Ramos (cell line): ENCODE measurements around the gene UNC5C.
"Not testable (repeated sequence)": the region's sequence is repeated elsewhere in the genome, so short reads cannot be mapped to it uniquely, and the experiment has no call there.

Source experiments
- in situ Hi-C: fragments of 300-500 bp; cut with MboI; formaldehyde crosslinking; loops from one replicate; pipeline ENCODE4 v1.14.3; 2022; ENCODE audit warnings: low sequenced_read_pairs; ENCODE audit not compliant: unreplicated experiment

UNC5C gene

DNA sequence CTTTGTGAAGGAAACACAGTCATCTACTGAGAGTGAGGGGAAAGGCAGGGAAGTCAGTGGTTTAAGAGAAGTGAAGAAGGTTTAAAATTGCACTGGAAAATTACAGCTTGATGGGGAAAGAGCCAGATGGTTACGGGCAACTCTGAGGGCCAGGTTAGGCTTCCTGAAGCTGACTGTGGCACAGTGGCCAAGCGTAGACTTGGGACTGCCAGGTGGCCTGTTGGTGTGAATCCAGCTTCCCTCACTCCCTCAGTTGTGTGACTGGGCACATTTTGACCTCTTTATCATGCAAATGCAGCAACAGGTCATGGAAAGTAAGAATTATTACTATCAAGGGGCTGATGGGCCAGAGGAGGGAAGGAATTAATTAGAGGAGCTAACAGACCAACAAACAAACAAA lies 390.1 kb downstream of the UNC5C start:
- in situ Hi-C loops = no loop called here

DNA sequence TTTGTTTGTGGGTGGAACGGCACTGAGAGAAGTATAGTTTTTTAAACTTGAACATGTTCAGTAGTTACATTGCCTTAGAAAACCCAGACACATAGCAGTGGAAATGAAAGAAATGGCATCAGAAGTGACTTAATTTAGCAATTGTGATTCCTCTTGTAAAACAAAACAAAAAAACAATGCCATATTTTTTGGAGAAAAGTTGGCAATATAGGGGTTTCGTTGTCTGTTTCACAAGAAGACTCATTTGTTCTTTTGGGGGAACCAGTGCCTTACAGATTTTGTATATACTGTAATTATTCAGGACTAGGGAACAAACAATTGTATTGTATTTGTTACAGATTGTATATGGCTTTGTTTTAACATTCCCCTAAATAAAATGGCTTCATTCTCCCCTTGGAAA lies 390.7 kb downstream of the UNC5C start:
- in situ Hi-C loops = no loop called here

DNA sequence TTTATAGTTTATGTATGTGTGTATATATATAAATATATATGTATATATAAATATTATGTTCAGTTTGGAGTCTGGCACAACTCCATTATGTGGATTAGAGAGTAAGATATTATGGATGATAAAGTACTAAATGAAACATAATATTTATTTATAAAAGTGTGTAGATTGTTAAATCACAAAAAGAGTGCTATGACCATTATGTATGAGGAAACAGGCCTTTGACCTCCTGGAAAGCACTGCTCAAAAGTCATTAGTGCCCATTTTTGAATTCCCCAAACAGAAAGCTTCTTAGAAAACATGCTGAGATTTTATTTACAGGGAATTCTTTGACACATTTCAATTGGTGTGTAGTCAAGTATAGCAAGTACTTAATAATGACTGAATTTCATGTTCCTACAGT lies 391.2 kb downstream of the UNC5C start:
- in situ Hi-C loops = no loop called here

DNA sequence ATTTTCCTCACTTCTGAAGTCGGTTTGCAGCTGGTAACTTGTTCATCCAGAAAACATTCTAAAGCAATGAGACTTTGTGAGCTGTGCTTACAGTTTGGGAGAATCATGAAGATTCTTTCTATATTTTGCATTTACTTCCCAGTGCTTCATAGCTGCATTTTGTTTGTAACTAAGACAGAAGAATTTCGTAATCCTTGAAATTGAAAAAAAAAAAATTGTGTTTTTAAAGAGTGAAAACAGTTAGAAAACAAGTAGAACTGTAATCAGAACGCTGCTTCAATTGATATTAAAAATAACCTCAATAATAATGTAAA lies 392.4 kb downstream of the UNC5C start:
- in situ Hi-C loops = no loop called here

DNA sequence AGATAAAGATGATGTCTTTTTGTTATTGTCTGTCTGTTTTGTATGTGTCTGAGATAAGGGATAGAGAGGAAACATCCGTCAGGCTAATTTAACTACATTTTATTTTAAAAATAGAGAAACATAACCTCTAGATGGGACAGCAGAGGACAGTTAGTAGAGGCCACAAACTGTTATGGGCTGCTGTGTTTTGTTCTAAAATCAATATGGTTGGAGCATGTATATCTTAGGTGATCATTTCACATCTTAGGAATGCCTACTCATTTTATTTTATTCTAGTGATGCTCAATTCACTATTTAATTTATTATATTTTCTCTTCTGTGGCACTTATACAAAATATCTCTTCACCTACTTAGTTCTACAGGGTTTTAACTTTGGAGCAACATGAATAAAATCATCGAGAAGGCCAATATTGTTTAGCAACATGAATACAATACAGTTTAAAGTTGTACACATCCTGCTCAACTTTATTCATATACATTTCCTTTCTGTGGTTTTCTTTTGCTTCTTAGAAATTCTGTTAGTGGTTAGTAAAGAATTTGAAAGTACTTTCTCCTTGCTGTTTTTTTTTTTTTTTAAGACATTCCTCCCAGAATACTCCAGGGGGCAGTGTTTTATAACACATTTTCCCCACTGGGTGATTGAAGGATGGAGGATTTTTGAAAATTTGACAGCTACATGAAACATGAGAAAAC lies 392.9 kb downstream of the UNC5C start:
- in situ Hi-C loops = no loop called here

DNA sequence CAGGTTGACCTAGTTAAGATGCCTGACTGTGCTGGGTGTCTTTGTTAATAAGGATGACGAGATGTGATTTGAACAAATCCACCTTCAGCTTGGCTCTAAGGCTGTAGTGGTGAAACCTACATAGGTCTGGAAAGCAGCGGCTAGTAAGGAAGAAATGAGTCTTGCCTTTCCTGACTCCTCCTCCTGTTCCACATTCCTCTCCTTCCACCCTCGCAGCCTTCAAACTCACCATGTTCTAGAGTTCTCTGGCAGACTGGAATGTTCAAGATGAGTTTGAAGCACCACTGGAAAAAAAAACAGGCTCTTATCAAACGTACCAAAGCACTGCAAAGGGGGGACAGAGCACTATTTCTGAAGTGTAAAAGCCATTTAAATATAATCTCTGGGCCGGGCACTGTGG lies 395.6 kb downstream of the UNC5C start:
- in situ Hi-C loops = no loop called here

DNA sequence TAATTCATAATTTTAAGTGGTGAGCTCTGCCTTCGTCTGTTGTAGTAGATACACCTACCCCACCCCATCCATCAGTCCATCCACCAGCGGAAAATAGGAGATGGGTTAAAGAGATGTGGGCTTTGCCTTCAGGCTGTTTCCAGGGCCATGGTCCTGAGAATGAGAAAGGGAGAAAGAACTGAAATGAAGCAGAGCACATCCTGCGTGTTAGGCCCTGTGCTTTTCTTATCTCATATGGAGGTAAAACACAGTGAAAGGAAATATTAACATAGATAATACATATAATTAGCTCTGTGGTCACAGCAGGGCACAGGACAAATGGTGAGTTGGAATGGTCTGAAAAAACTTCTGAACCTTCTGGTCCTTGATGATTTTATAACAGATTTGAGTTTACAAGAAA lies 397.5 kb downstream of the UNC5C start:
- in situ Hi-C loops = no loop called here

DNA sequence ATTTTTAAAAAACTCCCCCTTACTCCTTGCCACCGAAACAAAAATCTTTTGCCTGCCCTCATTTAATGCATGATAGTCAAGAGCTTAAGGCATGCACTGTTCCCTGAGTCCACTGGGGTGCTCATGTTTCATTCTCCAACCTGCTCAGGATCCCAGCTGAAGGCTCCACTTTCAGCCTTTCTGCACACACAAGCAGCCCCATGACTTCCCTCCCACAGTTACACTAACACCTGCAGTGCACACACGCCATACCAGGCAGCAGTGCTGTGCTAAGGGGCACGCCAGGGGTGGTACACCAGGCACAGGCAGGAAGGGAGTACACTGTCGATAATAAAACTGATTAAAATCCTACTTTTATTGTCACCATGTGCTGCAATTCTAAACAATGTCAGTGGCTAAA lies 405.8 kb downstream of the UNC5C start:
- in situ Hi-C loops = no loop called here

DNA sequence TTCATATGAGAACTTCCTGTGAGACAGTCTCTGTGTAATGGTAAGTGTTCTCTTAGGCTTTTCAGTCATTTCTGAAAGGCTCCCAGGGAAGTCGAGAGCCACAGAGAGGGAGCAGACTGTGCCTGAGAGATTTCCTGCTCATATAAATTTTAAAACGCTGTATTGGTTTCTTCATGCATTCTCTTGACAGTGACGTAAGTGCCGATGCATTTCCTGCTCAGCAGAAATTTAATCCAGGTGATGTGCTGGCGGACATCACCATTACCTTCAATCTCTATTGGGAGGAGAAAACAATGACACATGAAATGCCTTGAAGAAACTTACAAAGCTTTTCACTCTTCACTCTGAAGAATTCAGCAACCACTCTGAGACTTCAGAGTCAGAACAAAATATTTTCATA lies 407.4 kb downstream of the UNC5C start:
- in situ Hi-C loops = no loop called here

DNA sequence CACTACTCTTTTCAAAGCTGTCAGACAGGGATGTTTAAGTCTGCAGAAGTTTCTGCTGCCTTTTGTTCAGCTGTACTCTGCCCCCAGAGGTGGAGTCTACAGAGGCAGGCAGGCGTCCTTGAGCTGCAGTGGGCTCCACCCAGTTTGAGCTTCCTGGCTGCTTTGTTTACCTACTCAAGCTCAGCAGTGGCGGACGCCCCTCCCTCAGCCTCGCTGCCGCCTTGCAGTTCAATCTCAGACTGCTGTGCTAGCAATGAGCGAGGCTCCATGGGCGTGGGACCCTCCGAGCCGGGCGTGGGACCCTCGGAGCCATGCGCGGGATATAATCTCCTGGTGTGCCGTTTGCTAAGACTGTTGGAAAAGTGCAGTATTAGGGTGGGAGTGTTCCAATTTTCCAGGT lies 409.3 kb downstream of the UNC5C start:
- in situ Hi-C loops = not testable (repeated sequence)

DNA sequence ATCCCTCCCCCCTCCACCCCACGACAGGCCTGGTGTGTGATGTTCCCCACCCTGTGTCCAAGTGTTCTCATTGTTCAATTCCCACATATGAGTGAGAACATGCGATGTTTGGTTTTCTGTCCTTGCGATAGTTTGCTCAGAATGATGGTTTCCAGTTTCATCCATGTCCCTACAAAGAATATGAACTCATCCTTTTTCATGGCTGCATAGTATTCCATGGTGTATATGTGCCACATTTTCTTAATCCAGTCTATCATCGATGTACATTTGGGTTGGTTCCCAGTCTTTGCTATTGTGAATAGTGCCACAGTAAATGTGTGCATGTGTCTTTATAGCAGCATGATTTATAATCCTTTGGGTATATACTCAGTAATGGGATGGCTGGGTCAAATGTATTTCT lies 414.8 kb downstream of the UNC5C start:
- in situ Hi-C loops = not testable (repeated sequence)

DNA sequence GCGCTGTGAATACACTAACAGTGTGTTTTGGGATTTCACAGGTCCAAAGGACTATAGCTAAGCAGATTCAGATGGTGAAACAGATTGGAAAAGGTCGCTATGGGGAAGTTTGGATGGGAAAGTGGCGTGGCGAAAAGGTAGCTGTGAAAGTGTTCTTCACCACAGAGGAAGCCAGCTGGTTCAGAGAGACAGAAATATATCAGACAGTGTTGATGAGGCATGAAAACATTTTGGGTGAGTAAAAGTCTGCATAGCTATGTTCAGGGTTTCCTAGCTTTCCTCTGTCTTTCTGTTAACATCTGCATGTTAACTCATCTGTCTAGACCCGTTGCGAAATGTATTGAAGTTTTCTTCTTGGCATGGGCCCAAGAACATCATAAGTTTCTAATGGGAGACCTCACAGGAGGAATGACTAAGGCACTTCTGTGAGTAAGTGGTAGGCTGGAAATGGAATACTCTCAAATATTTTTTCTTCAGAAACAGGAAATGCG lies 418.9 kb downstream of the UNC5C start:
- in situ Hi-C loops = no loop called here

DNA sequence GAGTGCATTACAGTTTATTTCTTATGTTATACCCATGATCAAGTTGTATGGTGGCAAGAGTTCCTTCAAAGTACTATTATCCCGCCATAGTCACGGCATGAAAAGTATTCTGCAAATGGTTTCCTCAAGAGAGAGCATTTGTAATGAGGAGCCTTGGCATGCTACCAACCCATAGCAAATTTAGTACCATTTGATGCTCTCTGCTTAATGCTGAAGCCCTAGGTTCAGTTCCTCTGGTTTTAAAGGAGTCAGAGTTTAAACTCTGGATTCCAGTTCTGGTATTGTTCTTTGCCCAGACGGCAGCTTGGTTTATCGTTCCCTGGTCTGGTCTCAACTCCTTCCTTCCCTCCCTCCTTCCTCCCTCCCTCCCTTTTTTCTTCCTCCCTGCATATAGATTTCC lies 419.7 kb downstream of the UNC5C start:
- in situ Hi-C loops = no loop called here

DNA sequence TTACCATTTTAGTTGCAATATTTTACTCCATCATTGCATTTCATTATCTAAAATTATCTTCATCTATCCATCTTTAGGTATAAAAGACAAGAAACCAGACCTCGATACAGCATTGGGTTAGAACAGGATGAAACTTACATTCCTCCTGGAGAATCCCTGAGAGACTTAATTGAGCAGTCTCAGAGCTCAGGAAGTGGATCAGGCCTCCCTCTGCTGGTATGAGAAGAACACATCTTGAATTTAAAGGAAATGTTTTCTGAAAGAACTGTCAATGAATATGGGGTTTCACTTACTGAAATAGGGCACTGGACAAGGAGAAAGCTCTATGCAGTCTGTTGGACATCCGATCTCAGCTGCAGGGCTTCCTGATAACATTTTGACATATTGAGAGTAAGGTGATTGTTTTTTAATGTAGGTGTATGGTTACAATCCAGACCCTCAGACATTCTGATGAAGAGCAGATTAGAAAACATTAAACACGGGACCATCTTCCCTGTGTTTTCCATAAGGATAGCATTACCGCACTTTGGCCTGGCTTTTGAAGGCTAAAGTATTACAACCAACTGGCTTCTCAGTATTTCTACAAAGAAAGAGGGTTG lies 423.8 kb downstream of the UNC5C start:
- in situ Hi-C loops = no loop called here

DNA sequence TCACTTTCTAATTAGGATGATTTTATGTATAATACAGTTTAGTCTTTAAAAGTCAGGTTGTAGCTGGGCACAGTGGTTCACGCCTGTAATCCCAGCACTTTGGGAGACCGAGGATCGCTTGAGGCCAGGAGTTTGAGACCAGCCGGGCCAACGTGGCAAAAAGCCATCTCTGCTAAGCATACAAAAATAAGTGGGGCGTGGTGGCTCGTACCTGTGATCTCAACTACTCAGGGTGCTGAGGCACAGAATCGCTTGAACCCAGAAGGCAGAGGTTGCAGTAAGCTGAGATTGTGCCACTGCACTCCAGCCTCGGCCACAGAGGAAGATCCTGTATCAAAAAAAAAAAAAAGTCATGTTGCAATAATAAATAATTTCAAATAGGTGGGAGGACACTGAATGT lies 426.8 kb downstream of the UNC5C start:
- in situ Hi-C loops = no loop called here

DNA sequence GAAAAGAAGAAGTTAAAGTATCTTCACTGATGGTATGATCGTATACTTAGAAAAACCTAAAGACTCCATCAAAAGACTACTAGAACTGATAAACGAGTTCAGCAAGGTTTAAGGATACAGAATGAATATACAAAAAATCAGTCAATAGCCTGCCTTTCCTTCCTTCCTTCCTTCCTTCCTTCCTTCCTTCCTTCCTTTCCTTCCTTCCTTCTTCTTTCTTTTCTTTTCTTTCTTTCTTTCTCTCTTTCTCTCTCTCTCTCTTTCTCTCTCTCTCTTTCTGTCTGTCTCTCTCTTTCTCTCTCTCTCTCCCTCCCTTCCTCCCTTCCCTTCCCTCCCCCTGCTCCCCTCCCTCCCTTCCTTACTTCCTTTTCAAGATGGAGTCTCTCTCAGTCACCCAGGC lies 428.3 kb downstream of the UNC5C start:
- in situ Hi-C loops = no loop called here

DNA sequence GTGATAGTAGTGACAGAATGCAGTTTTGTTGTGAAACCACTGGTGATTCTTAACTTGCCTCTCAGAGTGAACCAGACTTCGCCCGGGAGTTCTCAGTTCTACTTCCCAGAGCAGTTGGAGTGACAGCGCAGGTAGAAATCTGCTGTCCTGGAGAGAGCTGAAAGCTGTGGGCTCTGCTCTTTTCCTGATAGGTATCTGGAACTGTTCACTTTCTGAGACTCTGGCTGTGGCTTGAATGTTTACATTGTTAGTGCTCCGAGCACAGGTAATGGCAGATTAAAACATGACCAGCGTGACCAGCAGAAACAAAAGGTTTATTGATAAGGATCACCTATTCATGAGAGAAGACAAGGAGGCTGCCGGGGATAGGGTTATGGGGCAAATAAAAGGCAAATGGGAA lies 430.3 kb downstream of the UNC5C start:
- in situ Hi-C loops = no loop called here

DNA sequence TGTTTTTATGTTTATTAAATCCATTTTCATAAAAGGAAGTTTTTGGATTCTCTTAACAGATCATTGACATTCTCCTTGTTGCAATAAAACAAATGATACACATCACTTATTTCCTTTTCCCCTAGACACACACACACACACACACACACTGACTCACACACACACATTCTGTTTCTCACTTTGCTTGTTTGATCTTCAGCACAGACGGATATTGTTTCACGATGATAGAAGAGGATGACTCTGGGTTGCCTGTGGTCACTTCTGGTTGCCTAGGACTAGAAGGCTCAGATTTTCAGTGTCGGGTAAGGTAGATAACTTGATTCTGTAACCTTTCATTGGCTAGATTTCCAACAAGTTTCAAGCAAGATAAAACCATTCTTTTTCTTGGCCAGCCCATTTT lies 434.3 kb downstream of the UNC5C start:
- in situ Hi-C loops = no loop called here
